GM19438 (cell line): ENCODE data around the gene CCR7.
A peak's percentile ranks its signal among the peaks of the same experiment; 100 is the strongest.

Experiments
- ATAC-seq: cut with Tn5 transposase; IDR thresholded peaks from one replicate; pipeline ENCODE4 v1.9.1; 2021; ENCODE audit warnings: low read depth; ENCODE audit not compliant: unreplicated experiment

Gene CCR7

GRCh38 chr17:40564883-40565768 lies at the start of gene CCR7:
CCR7 (minus strand) TSS chr17:40565472; CDS start chr17:40565409, 63 bp downstream.
- no peak for ATAC-seq

GRCh38 chr17:40614431-40615067 lies 49.3 kb upstream of the CCR7 start:
- no peak for ATAC-seq

GRCh38 chr17:40613467-40614154 lies 48.3 kb upstream of the CCR7 start:
- no peak for ATAC-seq

- no peak for ATAC-seq
Measured at GRCh38 chr17:40612599-40613244, 47.5 kb upstream of the CCR7 start.

- ATAC-seq, result no peak
Measured at GRCh38 chr17:40611840-40612474, 46.7 kb upstream of the CCR7 start.

- ATAC-seq, result no peak
Measured at GRCh38 chr17:40610359-40610758, 45.1 kb upstream of the CCR7 start.

GRCh38 chr17:40608061-40608581 lies 42.8 kb upstream of the CCR7 start:
- ATAC-seq, result no peak

- ATAC-seq, result no peak
Measured at GRCh38 chr17:40607641-40608040, 42.4 kb upstream of the CCR7 start.

- no peak for ATAC-seq
Measured at GRCh38 chr17:40606548-40607353, 41.5 kb upstream of the CCR7 start.

- ATAC-seq, result no peak
Measured at GRCh38 chr17:40605306-40605705, 40.0 kb upstream of the CCR7 start.

- no peak for ATAC-seq
Measured at GRCh38 chr17:40604327-40605080, 39.2 kb upstream of the CCR7 start.

GRCh38 chr17:40602445-40603443 lies 37.5 kb upstream of the CCR7 start:
- no peak for ATAC-seq

GRCh38 chr17:40600486-40601046 lies 35.3 kb upstream of the CCR7 start:
- no peak for ATAC-seq

- no peak for ATAC-seq
Measured at GRCh38 chr17:40599468-40599763, 34.1 kb upstream of the CCR7 start.

- ATAC-seq, result peak; percentile 62
Measured at GRCh38 chr17:40598619-40599467, 33.6 kb upstream of the CCR7 start.

- no peak for ATAC-seq
Measured at GRCh38 chr17:40598301-40598618, 33.0 kb upstream of the CCR7 start.
